Measurements from ENCODE around the gene PRR23E.

PRR23E gene

DNA sequence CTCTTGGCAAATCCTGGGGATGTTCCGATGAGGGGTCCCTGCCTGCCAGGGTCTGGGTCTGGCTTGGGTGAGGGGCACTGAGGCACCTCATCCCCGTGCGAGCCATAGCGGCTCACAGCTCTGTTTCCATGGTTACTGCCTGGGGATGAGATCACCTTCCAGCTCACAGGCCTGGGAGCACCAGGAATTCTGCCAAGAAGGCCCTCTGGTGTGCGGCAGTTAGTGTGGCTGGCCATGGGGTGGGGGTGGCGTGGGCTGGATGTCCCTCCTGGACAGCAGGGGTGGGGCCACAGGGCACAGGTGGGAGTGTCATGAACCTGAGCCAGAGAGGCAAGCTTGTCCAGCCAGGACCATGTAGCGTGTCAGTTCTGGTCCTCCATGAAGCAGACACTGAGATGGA is 22.1 kb upstream of the PRR23E start:
- Histone ChIP-seq H3K4me2 (ENCODE audit: low read length) (no peak overlapping the region), H3K27ac (ENCODE audit: low read depth, low read length, poor library complexity, severe bottlenecking) (no peak overlapping the region), H3K4me1 (ENCODE audit: insufficient read depth, low read length, severe bottlenecking) (no peaks in the 10 kb centered on the region), H3K9ac (ENCODE audit: low read length) (no peak overlapping the region), H3K9me3 (ENCODE audit: low read length) (no peaks in the 10 kb centered on the region), H3K4me3 (ENCODE audit: low read depth, low read length, poor library complexity, severe bottlenecking) (no peak overlapping the region), H3K27me3 (ENCODE audit: insufficient read depth, low read length) (no peaks in the 10 kb centered on the region), H3F3A (ENCODE audit: insufficient read depth, low read length) (no peaks in the 10 kb centered on the region), H3K36me3 (ENCODE audit: insufficient read depth, low read length) (no peaks in the 10 kb centered on the region), H3K79me2 (ENCODE audit: insufficient read depth, low read length) (no peaks in the 10 kb centered on the region), H3K9me2 (ENCODE audit: low read depth, low read length) (no peaks in the 10 kb centered on the region), H4K20me1 (ENCODE audit: insufficient read depth, low read length) (no peaks in the 10 kb centered on the region), H2AFZ (ENCODE audit: low read length) (no peak overlapping the region)
- TF ChIP-seq EZH2 (IDR thresholded peaks at IDR 0.05; ENCODE audit: borderline replicate concordance, low read length) = no peak
- TF ChIP-seq, protein P1, sequence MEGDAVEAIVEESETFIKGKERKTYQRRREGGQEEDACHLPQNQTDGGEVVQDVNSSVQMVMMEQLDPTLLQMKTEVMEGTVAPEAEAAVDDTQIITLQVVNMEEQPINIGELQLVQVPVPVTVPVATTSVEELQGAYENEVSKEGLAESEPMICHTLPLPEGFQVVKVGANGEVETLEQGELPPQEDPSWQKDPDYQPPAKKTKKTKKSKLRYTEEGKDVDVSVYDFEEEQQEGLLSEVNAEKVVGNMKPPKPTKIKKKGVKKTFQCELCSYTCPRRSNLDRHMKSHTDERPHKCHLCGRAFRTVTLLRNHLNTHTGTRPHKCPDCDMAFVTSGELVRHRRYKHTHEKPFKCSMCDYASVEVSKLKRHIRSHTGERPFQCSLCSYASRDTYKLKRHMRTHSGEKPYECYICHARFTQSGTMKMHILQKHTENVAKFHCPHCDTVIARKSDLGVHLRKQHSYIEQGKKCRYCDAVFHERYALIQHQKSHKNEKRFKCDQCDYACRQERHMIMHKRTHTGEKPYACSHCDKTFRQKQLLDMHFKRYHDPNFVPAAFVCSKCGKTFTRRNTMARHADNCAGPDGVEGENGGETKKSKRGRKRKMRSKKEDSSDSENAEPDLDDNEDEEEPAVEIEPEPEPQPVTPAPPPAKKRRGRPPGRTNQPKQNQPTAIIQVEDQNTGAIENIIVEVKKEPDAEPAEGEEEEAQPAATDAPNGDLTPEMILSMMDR (IDR thresholded peaks at IDR 0.05; ENCODE audit: low read length) = no peak

DNA sequence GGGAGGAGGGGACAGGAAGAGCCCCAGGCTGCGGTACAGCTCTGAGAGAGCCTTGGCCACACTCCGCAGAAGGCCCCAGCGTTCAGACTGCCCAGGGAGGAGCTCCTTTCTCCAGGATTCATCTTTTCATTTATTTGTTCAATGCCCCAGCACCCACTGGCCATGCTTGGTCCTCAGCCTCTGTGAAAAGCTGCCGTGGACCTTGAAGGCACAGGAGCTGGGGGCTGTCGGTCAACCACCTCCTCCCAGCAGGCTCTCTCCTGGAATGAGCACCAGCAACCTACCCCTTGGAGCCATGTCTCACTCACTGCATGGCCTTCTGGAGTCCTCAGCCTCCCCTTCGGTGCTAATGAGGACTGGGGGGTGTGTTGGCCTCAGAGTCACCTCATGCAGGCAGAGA is 21.6 kb upstream of the PRR23E start:
- Histone ChIP-seq H3K4me1 (ENCODE audit: insufficient read depth, low read length, severe bottlenecking) (no peaks in the 10 kb centered on the region), H3K4me3 (ENCODE audit: low read depth, low read length, poor library complexity, severe bottlenecking) (no peak overlapping the region), H3K9me3 (ENCODE audit: low read length) (no peaks in the 10 kb centered on the region), H3K9ac (ENCODE audit: low read length) (no peak overlapping the region), H3K36me3 (ENCODE audit: insufficient read depth, low read length) (no peaks in the 10 kb centered on the region), H3K27me3 (ENCODE audit: insufficient read depth, low read length) (no peaks in the 10 kb centered on the region), H3F3A (ENCODE audit: insufficient read depth, low read length) (no peaks in the 10 kb centered on the region), H4K20me1 (ENCODE audit: insufficient read depth, low read length) (no peaks in the 10 kb centered on the region), H2AFZ (ENCODE audit: low read length) (no peak overlapping the region), H3K9me2 (ENCODE audit: low read depth, low read length) (no peaks in the 10 kb centered on the region), H3K79me2 (ENCODE audit: insufficient read depth, low read length) (no peaks in the 10 kb centered on the region), H3K27ac (ENCODE audit: low read depth, low read length, poor library complexity, severe bottlenecking) (no peak overlapping the region), H3K4me2 (ENCODE audit: low read length) (no peak overlapping the region)
- no peak for TF ChIP-seq EZH2 (IDR thresholded peaks at IDR 0.05; ENCODE audit: borderline replicate concordance, low read length)
- TF ChIP-seq, protein P1 (IDR thresholded peaks at IDR 0.05; ENCODE audit: low read length) = no peak

DNA sequence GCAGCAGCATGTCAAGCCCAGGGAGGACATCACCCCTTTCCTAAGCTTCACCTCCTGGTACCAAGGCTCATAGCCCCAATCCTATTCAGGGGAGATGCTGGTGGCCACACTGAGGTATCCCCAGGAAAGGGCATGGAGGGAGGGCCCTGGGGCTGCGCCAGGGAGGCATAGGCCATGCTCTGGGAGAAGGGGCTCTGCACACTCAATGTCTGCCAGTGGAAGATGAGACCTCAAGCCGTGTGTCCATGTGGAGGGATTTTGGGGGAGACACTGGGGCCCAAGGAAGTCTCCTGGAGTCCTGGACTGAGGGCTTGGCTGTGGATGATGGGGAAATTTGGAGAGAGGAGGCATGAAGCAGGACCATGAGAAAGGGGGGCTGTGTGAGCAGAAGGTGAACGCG is 21.2 kb upstream of the PRR23E start:
- no peaks in the 10 kb centered on the region for H3F3A ChIP-seq (ENCODE audit: insufficient read depth, low read length)
- TF ChIP-seq, protein P1 (IDR thresholded peaks at IDR 0.05; ENCODE audit: low read length) = no peak
- TF ChIP-seq EZH2 (IDR thresholded peaks at IDR 0.05; ENCODE audit: borderline replicate concordance, low read length) = no peak
- H3K4me1 ChIP-seq (ENCODE audit: insufficient read depth, low read length, severe bottlenecking) = no peaks in the 10 kb centered on the region
- H3K27ac ChIP-seq (ENCODE audit: low read depth, low read length, poor library complexity, severe bottlenecking) = no peak overlapping the region
- no peak overlapping the region for H3K4me3 ChIP-seq (ENCODE audit: low read depth, low read length, poor library complexity, severe bottlenecking)
- H3K79me2 ChIP-seq (ENCODE audit: insufficient read depth, low read length) = no peaks in the 10 kb centered on the region
- no peaks in the 10 kb centered on the region for H4K20me1 ChIP-seq (ENCODE audit: insufficient read depth, low read length)
- H3K36me3 ChIP-seq (ENCODE audit: insufficient read depth, low read length) = no peaks in the 10 kb centered on the region
- H3K27me3 ChIP-seq (ENCODE audit: insufficient read depth, low read length) = no peaks in the 10 kb centered on the region
- H2AFZ ChIP-seq (ENCODE audit: low read length) = no peak overlapping the region
- no peak overlapping the region for H3K9ac ChIP-seq (ENCODE audit: low read length)
- no peak overlapping the region for H3K4me2 ChIP-seq (ENCODE audit: low read length)
- H3K9me3 ChIP-seq (ENCODE audit: low read length) = no peaks in the 10 kb centered on the region
- no peaks in the 10 kb centered on the region for H3K9me2 ChIP-seq (ENCODE audit: low read depth, low read length)

Measured in OCI-LY1 (cell line).